Heart left ventricle (tissue), 16 donors: ENCODE data around the gene SH3RF3. TPM values are rescaled to one million over a fixed set of nuclear protein-coding genes. Genes with fewer than 3 reads are reported as not detected.

Experiments used
- ATAC-seq, 4 donors: fragments of 200-7000 bp; cut with Tn5 transposase; one replicate each; pipeline ENCODE4 v1.9.1; 2020 to 2022; ENCODE audit warnings: moderate library complexity in 4 of 4, mild to moderate bottlenecking in 3 of 4, moderate number of reproducible peaks in 1 of 4
- DNase-seq, 5 donors: peaks; one replicate each; pipeline ENCODE4 v3.0.0-alpha.2; 2020
- H3K27ac ChIP-seq, 12 donors: fragments of 200-600 bp; sonication (generic) in 4 of 12; one replicate each; pipeline versions ENCODE4 v1.5.0 to v1.8.0; 2016 to 2022; ENCODE audit warnings: mild to moderate bottlenecking in 2 of 12
- H3K27me3 ChIP-seq, 9 donors: fragments of 200-600 bp; sonication (generic) in 2 of 9; one replicate each; pipeline versions ENCODE4 v1.5.1 to v1.8.0; 2016 to 2022; ENCODE audit warnings: mild to moderate bottlenecking in 3 of 9
- H3K36me3 ChIP-seq, 9 donors: fragments of 200-600 bp; sonication (generic) in 2 of 9; one replicate each; pipeline versions ENCODE4 v1.5.0 to v1.8.0; 2018 to 2022; ENCODE audit warnings: mild to moderate bottlenecking in 2 of 9
- H3K4me1 ChIP-seq, 12 donors: fragments of 200-600 bp; sonication (generic) in 4 of 12; one replicate each; pipeline versions ENCODE4 v1.5.0 to v1.8.0; 2016 to 2022; ENCODE audit warnings: mild to moderate bottlenecking in 3 of 12
- H3K4me3 ChIP-seq, 12 donors: fragments of 200-600 bp; sonication (generic) in 4 of 12; one replicate each; pipeline versions ENCODE4 v1.5.0 to v1.8.0; 2017 to 2022; ENCODE audit warnings: mild to moderate bottlenecking in 9 of 12, moderate library complexity in 4 of 12
- H3K9me3 ChIP-seq, 12 donors: fragments of 200-600 bp; sonication (generic) in 4 of 12; one replicate each; pipeline versions ENCODE4 v1.5.0 to v1.8.0; 2016 to 2022; ENCODE audit warnings: mild to moderate bottlenecking in 1 of 12
- POLR2A ChIP-seq, 2 donors: fragments of 450-650 bp; IDR thresholded peaks; one replicate each; pipeline ENCODE4 v1.6.1; 2017; ENCODE audit warnings: antibody characterized with exemption in 2 of 2, mild to moderate bottlenecking in 2 of 2, moderate library complexity in 2 of 2
- WGBS, 4 donors: extraction: QIAGEN DNeasy Blood & Tissue Kit in 2 of 4; methylation state at CpG; one replicate each; pipeline versions ENCODE4 v1.1.5 to v1.1.7; 2013 to 2018; 5-methylcytosine and 5-hydroxymethylcytosine counted together
- intact Hi-C, 10 donors: fragments of 100-400 bp; cut with DNase I; formaldehyde crosslinking; loops; one replicate each; pipeline versions ENCODE4 v1.11.1 to v1.14.2; 2022
- polyA plus RNA-seq, 2 donors: library from polyadenylated mRNA; stranded (reverse); fragments of 200-250 nt; gene quantifications; one replicate each; pipeline ENCODE4 v1.2.3, GENCODE V29; 2013
- total RNA-seq, 9 donors: library from RNA; depleted of rRNA in 2 of 9; stranded (reverse); fragments of >200 nt in 2 of 9; fragmentation: NEBNext Ultra II Directional in 3 of 9; extraction: Animal tissue kit (Norgen Biotek cat#: 25700) in 3 of 9; gene quantifications; one replicate each; pipeline versions ENCODE4 v1.1.0 to v1.2.4, GENCODE V29; 2016 to 2023
- TF ChIP-seq, protein P1 (sequence below), 12 donors: fragments of 200-600 bp; sonication (generic) in 4 of 12; IDR thresholded peaks; one replicate each; pipeline versions ENCODE4 v1.5.0 to v1.8.0; 2018 to 2022; ENCODE audit warnings: antibody characterized with exemption in 12 of 12, mild to moderate bottlenecking in 5 of 12
- donor health status: ischemic (EF 13 %, LVEDD 7.1; RV severe dilation, severe dysfunction).
- donor health status: healthy with polysubstance abuse.
- donor health status: DM: no; HTN: yes; CAD: no.
- donor health status: DM: no; HTN: no; CAD: no.
- donor health status: ischemic (EF 25% LVEDD 6.9; RV normal size, moderate dysfunction).
- donor health status: ischemic (EF 25% LVEDD 5.7; RV mildly dilated, moderate dysfunction).
- donor health status: healthy.
- donor health status: DM: yes; HTN: yes; CAD: no.
- donor health status: ischemic (EF 35%, LVEDD 5.7; RV mildly dilated, moderate dysfunction).
- donor health status: nonischemic (EF 11% LVEDD 7.7; RV severe dilation, severe dysfunction).
- donor health status: DM: yes; HTN: yes; CAD: no.
- donor health status: PGD.
- donor health status: ischemic (EF 29% LVEDD 5.4; RV normal size, mild dysfunction).
- donor health status: nonischemic (EF 23%, LVEDD 6.1; RV moderate dilation, normal function).

SH3RF3 gene
- total and polyA plus RNA-seq, 11 donors, result 5.2 to 15.7 (median 7.9) TPM

DNA sequence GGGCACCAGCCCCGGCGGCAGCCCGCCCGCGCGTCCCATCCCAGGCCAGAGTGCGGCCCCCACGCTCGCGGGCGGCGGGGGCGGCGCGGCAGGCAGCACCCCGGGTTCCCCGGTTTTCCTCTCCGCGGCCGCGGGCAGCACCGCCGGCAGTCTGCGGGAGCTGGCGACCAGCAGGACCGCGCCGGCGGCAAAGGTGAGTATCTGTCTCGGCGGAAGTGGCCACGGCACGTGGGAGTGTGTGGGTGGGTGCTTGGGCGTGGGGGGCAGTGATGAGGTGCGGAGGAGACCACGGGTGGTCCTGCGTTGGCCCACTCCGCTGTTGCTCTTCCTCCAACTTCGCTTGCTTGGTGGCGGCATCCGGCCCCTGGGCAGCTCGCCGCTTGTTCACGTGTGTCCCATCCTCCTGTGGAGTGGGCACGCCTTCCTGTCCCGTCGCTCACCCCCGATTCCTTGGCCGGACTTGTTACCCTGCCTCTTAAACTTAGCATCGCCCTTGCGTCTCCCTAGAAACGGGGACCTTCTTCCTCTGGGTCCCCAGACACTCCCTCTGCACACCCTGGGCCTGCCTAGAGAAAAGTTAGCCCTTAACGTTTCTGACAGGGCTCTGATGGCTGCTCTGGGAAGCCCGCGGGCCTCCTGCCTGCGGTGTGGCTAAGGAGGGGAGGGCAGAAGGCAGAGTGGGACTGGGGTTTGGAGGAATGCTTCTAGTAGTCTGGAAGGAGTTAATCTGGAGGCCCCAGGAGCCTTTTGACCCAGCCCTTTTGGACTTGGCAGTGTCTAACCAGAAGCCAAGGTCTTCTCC is 1.1 kb downstream of the SH3RF3 start:
- TF ChIP-seq, protein P1, sequence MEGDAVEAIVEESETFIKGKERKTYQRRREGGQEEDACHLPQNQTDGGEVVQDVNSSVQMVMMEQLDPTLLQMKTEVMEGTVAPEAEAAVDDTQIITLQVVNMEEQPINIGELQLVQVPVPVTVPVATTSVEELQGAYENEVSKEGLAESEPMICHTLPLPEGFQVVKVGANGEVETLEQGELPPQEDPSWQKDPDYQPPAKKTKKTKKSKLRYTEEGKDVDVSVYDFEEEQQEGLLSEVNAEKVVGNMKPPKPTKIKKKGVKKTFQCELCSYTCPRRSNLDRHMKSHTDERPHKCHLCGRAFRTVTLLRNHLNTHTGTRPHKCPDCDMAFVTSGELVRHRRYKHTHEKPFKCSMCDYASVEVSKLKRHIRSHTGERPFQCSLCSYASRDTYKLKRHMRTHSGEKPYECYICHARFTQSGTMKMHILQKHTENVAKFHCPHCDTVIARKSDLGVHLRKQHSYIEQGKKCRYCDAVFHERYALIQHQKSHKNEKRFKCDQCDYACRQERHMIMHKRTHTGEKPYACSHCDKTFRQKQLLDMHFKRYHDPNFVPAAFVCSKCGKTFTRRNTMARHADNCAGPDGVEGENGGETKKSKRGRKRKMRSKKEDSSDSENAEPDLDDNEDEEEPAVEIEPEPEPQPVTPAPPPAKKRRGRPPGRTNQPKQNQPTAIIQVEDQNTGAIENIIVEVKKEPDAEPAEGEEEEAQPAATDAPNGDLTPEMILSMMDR (IDR thresholded peaks at IDR 0.05), result no peak
- no peak for TF ChIP-seq POLR2A (IDR thresholded peaks at IDR 0.05)

DNA sequence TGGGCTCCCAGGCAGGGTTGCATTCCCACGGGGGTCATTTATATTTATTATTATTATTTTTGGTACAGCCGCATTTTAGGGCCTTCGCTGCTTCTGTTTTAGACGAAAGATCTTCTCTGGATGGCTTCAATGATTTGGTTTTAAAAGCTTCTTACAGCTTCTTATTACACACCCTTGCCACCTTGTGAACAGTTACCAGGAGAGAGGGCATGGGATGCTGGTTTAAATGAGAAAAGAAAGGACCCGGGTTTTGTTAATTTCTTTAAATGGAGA is 1.7 kb downstream of the SH3RF3 start:
- intact Hi-C loops, result loop anchor here in 8 of 10 donors (2.0 to 10.0 kb wide), 8 partner anchors 34 to 134 kb away; no protein-coding TSS in a partner anchor
- H3K4me1 ChIP-seq, result peaks cover 0 to 35% (median 20%) of the 10 kb centered on the region in 12 donors
- ATAC-seq, result no peak

More for the DNA sequence above, 1.1 kb downstream of the SH3RF3 start:
- Histone ChIP-seq H3K27me3 (peaks cover 0 to 15% (median 0%) of the 10 kb centered on the region in 9 donors), H3K9me3 (no peaks in the 10 kb centered on the region), H3K4me1 (peaks cover 0 to 35% (median 18%) of the 10 kb centered on the region in 12 donors), H3K27ac (peak overlapping the region in 10 of 12 donors; percentile 46 to 86 (median 80)), H3K36me3 (no peaks in the 10 kb centered on the region), H3K4me3 (peak overlapping the region; percentile 64 to 80 (median 73))
- DNase-seq (peak in 2 of 5 donors; percentile 37 to 38), ATAC-seq (peak in 1 of 4 donors; percentile 14)
- intact Hi-C loops, result loop anchor here (2.0 to 10.0 kb wide), 21 partner anchors 32 to 482 kb away; partner anchors contain the start of genes SEPTIN10 (in 1 of the 10) and SOWAHC (in 1 of the 10)
- 11 to 22% (median 18%) methylated on average over 19 to 56 of the region's 56 CpGs for WGBS, 4 donors

DNA sequence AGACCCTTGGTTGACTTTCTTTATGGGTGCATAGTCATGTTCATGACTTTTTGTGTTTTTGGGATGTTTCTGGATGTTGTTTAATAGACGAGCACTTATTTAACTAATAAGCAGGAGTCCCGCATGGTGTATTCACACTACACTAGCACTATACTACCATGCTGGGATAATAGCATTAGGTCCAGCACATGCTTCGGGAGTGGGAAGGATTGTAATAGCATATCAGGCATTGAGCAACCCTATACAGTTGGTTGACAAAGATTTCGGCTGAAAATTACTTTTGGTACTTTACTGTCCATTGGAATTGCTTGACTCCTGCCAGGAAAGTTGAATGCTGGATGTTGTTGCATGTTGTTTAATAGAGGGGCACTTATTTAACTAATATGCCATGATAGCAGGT is 2.8 kb downstream of the SH3RF3 start:
- Histone ChIP-seq H3K27me3 (peaks cover 0 to 15% (median 0%) of the 10 kb centered on the region in 9 donors), H3K4me1 (peaks cover 0 to 39% (median 22%) of the 10 kb centered on the region in 12 donors), H3K27ac (no peak overlapping the region), H3K9me3 (no peaks in the 10 kb centered on the region), H3K36me3 (no peaks in the 10 kb centered on the region), H3K4me3 (no peak overlapping the region)
- 89 to 93% (median 91%) methylated on average over 4 of the region's 4 CpGs for WGBS, 4 donors
- no peak for DNase-seq
- no peak for ATAC-seq
- intact Hi-C loops, result loop anchor here in 8 of 10 donors (2.0 to 10.0 kb wide), 9 partner anchors 33 to 379 kb away; no protein-coding TSS in a partner anchor
- TF ChIP-seq POLR2A (IDR thresholded peaks at IDR 0.05), result no peak
- TF ChIP-seq, protein P1 (IDR thresholded peaks at IDR 0.05), result no peak

More for the DNA sequence above, 1.7 kb downstream of the SH3RF3 start:
- 54 to 70% (median 59%) methylated on average over 5 of the region's 5 CpGs for WGBS, 4 donors
- Histone ChIP-seq H3K27me3 (peaks cover 0 to 15% (median 0%) of the 10 kb centered on the region in 9 donors), H3K36me3 (no peaks in the 10 kb centered on the region), H3K4me3 (peak overlapping the region; percentile 64 to 80 (median 73)), H3K9me3 (no peaks in the 10 kb centered on the region), H3K27ac (peak overlapping the region in 4 of 12 donors; percentile 46 to 83 (median 82))
- no peak for DNase-seq
- TF ChIP-seq POLR2A (IDR thresholded peaks at IDR 0.05), result no peak
- TF ChIP-seq, protein P1 (IDR thresholded peaks at IDR 0.05), result no peak

DNA sequence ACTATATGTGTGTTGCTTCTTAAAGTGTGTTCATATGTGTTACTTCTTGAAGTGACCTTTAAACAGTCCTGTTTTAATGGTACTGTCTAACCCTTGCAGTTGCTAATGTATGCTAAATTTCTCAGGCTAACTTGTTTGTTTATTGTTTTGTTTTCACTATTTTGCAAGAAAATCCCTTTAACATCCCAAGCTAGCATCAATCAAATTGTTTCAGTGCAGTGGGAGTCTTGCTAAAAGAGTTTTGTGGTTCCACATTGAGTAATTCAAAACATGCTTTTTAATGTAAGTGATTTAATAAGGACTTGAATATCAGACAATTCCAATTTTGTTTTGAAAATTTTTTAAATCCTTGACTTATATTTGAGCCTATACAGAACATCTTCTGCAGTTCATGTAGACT is 3.6 kb downstream of the SH3RF3 start:
- Histone ChIP-seq H3K9me3 (no peaks in the 10 kb centered on the region), H3K27ac (no peak overlapping the region), H3K36me3 (no peaks in the 10 kb centered on the region), H3K4me3 (no peak overlapping the region), H3K4me1 (peaks cover 0 to 36% (median 19%) of the 10 kb centered on the region in 12 donors), H3K27me3 (peaks cover 0 to 15% (median 0%) of the 10 kb centered on the region in 9 donors)
- intact Hi-C loops, result loop anchor here in 7 of 10 donors (2.0 to 10.0 kb wide), 8 partner anchors 35 to 378 kb away; no protein-coding TSS in a partner anchor
- ATAC-seq, result no peak
- no peak for TF ChIP-seq POLR2A (IDR thresholded peaks at IDR 0.05)
- TF ChIP-seq, protein P1 (IDR thresholded peaks at IDR 0.05), result no peak
- no peak for DNase-seq
